ENCODE data around the gene EFHC1. TPM values are rescaled to one million over a fixed set of nuclear protein-coding genes. Genes with fewer than 3 reads are reported as not detected.

Gene EFHC1
- total RNA-seq, 2 experiments from 2014 or later = 3.4 to 4.8 TPM

GRCh38 chr6:52506476-52506875 is 86.3 kb downstream of the EFHC1 start:
- Histone ChIP-seq H3K27me3 (ENCODE audit: control insufficient read depth in 1 of 2, insufficient read depth in 2 of 2, low read length in 2 of 2) (no peaks in the 10 kb centered on the region), H3K4me1 (ENCODE audit: insufficient read depth, low read length) (no peaks in the 10 kb centered on the region), H3K4me3 (ENCODE audit: low read length) (no peak overlapping the region), H3K27ac (ENCODE audit: low read depth in 1 of 2, low read length in 2 of 2) (no peak overlapping the region), H3K36me3 (ENCODE audit: insufficient read depth, low read length) (peaks cover 33% of the 10 kb centered on the region), H3K9me3 (ENCODE audit: control insufficient read depth in 1 of 2, insufficient read depth in 1 of 2, low read length in 2 of 2) (peaks cover 0 to 4% of the 10 kb centered on the region in 2 experiments)
- intact Hi-C loops (cut with DNase I, micrococcal nuclease) = no loop called here
- H3K27me3 Mint-ChIP-seq = no peaks in the 10 kb centered on the region
- ChIA-PET CTCF (no interaction called here), POLR2A (no interaction called here)
- H3K4me1 Mint-ChIP-seq (ENCODE audit: low read depth) = no peaks in the 10 kb centered on the region
- ATAC-seq (ENCODE audit: poor library complexity) (no peak), DNase-seq (no peak)
- TF ChIP-seq, protein P1, sequence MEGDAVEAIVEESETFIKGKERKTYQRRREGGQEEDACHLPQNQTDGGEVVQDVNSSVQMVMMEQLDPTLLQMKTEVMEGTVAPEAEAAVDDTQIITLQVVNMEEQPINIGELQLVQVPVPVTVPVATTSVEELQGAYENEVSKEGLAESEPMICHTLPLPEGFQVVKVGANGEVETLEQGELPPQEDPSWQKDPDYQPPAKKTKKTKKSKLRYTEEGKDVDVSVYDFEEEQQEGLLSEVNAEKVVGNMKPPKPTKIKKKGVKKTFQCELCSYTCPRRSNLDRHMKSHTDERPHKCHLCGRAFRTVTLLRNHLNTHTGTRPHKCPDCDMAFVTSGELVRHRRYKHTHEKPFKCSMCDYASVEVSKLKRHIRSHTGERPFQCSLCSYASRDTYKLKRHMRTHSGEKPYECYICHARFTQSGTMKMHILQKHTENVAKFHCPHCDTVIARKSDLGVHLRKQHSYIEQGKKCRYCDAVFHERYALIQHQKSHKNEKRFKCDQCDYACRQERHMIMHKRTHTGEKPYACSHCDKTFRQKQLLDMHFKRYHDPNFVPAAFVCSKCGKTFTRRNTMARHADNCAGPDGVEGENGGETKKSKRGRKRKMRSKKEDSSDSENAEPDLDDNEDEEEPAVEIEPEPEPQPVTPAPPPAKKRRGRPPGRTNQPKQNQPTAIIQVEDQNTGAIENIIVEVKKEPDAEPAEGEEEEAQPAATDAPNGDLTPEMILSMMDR (IDR thresholded peaks at IDR 0.05) = no peak
- no peak overlapping the region for H3K4me3 Mint-ChIP-seq
- H3K27ac Mint-ChIP-seq = no peak overlapping the region
- H3K36me3 Mint-ChIP-seq (ENCODE audit: low read depth) = peaks cover 87% of the 10 kb centered on the region
- no peaks in the 10 kb centered on the region for H3K9me3 Mint-ChIP-seq

- Mint-ChIP-seq H3K36me3 (ENCODE audit: low read depth) (peaks cover 93% of the 10 kb centered on the region), H3K4me3 (no peak overlapping the region), H3K27me3 (no peaks in the 10 kb centered on the region), H3K4me1 (ENCODE audit: low read depth) (no peaks in the 10 kb centered on the region), H3K27ac (no peak overlapping the region), H3K9me3 (no peaks in the 10 kb centered on the region)
- ChIA-PET CTCF (no interaction called here), POLR2A (no interaction called here)
- Histone ChIP-seq H3K27me3 (ENCODE audit: control insufficient read depth in 1 of 2, insufficient read depth in 2 of 2, low read length in 2 of 2) (no peaks in the 10 kb centered on the region), H3K4me1 (ENCODE audit: insufficient read depth, low read length) (no peaks in the 10 kb centered on the region), H3K36me3 (ENCODE audit: insufficient read depth, low read length) (peaks cover 36% of the 10 kb centered on the region), H3K9me3 (ENCODE audit: control insufficient read depth in 1 of 2, insufficient read depth in 1 of 2, low read length in 2 of 2) (peaks cover 0 to 4% of the 10 kb centered on the region in 2 experiments), H3K4me3 (ENCODE audit: low read length) (no peak overlapping the region), H3K27ac (ENCODE audit: low read depth in 1 of 2, low read length in 2 of 2) (no peak overlapping the region)
- TF ChIP-seq, protein P1 (IDR thresholded peaks at IDR 0.05) = no peak
- DNase-seq (no peak), ATAC-seq (ENCODE audit: poor library complexity) (no peak)
- intact Hi-C loops (cut with DNase I, micrococcal nuclease) = no loop called here
These were observed 87.6 kb downstream of the EFHC1 start for GRCh38 chr6:52507557-52508260.

GRCh38 chr6:52508261-52508739 is 88.2 kb downstream of the EFHC1 start:
- Mint-ChIP-seq H3K4me1 (ENCODE audit: low read depth) (no peaks in the 10 kb centered on the region), H3K27ac (no peak overlapping the region), H3K36me3 (ENCODE audit: low read depth) (peaks cover 94% of the 10 kb centered on the region), H3K4me3 (no peak overlapping the region), H3K9me3 (no peaks in the 10 kb centered on the region), H3K27me3 (no peaks in the 10 kb centered on the region)
- H3K27ac ChIP-seq (ENCODE audit: low read depth in 1 of 2, low read length in 2 of 2) = no peak overlapping the region
- ChIA-PET CTCF (no interaction called here), POLR2A (no interaction called here)
- TF ChIP-seq, protein P1 (IDR thresholded peaks at IDR 0.05) = no peak
- H3K9me3 ChIP-seq (ENCODE audit: control insufficient read depth in 1 of 2, insufficient read depth in 1 of 2, low read length in 2 of 2) = peaks cover 0 to 4% of the 10 kb centered on the region in 2 experiments
- intact Hi-C loops (cut with DNase I, micrococcal nuclease) = no loop called here
- ATAC-seq (ENCODE audit: poor library complexity) (no peak), DNase-seq (no peak)
- H3K4me1 ChIP-seq (ENCODE audit: insufficient read depth, low read length) = no peaks in the 10 kb centered on the region
- no peak overlapping the region for H3K4me3 ChIP-seq (ENCODE audit: low read length)
- H3K36me3 ChIP-seq (ENCODE audit: insufficient read depth, low read length) = peaks cover 35% of the 10 kb centered on the region
- no peaks in the 10 kb centered on the region for H3K27me3 ChIP-seq (ENCODE audit: control insufficient read depth in 1 of 2, insufficient read depth in 2 of 2, low read length in 2 of 2)
